Stimulated activated CD8-positive, alpha-beta memory T cell treated with anti-CD3 and anti-CD28 coated beads, Interleukin-7, amount 100 ng/mL, for 48 hours (primary cell): ENCODE measurements around the gene PPM1B.
A peak's percentile ranks its signal among the peaks of the same experiment; 100 is the strongest.
"Not testable (repeated sequence)": the region's sequence is repeated elsewhere in the genome, so short reads cannot be mapped to it uniquely, and the experiment has no call there.

Source experiments
- DNase-seq, 2 donors: peaks; one replicate each; pipeline ENCODE4 v3.0.0-alpha.2; 2020; ENCODE audit warnings: low read depth in 1 of 2; ENCODE audit errors: extremely low read depth in 1 of 2

Gene PPM1B

GRCh38 chr2:44155666-44156446, 12.8 kb upstream of the PPM1B start:
- DNase-seq: no peak

GRCh38 chr2:44163777-44164176, 4.9 kb upstream of the PPM1B start:
- no peak for DNase-seq

GRCh38 chr2:44164617-44165016, 4.1 kb upstream of the PPM1B start:
- no peak for DNase-seq

GRCh38 chr2:44166096-44166495, 2.6 kb upstream of the PPM1B start:
- no peak for DNase-seq

- DNase-seq: no peak
Observed at GRCh38 chr2:44167311-44167907, 1.3 kb upstream of the PPM1B start.

- DNase-seq: peak; percentile 86 to 98
Observed at GRCh38 chr2:44167908-44168680, 581 bp upstream of the PPM1B start.

GRCh38 chr2:44169155-44169898, 652 bp downstream of the PPM1B start:
- DNase-seq: peak in 1 of 2 donors; percentile 9

GRCh38 chr2:44170311-44170717, 1.6 kb downstream of the PPM1B start:
- DNase-seq: no peak

- DNase-seq: no peak
Observed at GRCh38 chr2:44171018-44171417, 2.3 kb downstream of the PPM1B start.

GRCh38 chr2:44171442-44171841, 2.8 kb downstream of the PPM1B start:
- DNase-seq: not testable (repeated sequence)

GRCh38 chr2:44172576-44172975, 3.9 kb downstream of the PPM1B start:
- DNase-seq: no peak

- no peak for DNase-seq
Observed at GRCh38 chr2:44178950-44179349, 10.3 kb downstream of the PPM1B start.

GRCh38 chr2:44181648-44182047, 13.0 kb downstream of the PPM1B start:
- DNase-seq: no peak

GRCh38 chr2:44184106-44184505, 15.4 kb downstream of the PPM1B start:
- DNase-seq: no peak

GRCh38 chr2:44186810-44187209, 18.1 kb downstream of the PPM1B start:
- no peak for DNase-seq

- DNase-seq: no peak
Observed at GRCh38 chr2:44187251-44187650, 18.6 kb downstream of the PPM1B start.

GRCh38 chr2:44188696-44189095, 20.0 kb downstream of the PPM1B start:
- no peak for DNase-seq

GRCh38 chr2:44189104-44189503, 20.4 kb downstream of the PPM1B start:
- DNase-seq: no peak

- no peak for DNase-seq
Observed at GRCh38 chr2:44190526-44190925, 21.9 kb downstream of the PPM1B start.

GRCh38 chr2:44191739-44192138, 23.1 kb downstream of the PPM1B start:
- DNase-seq: no peak

- no peak for DNase-seq
Observed at GRCh38 chr2:44192646-44193045, 24.0 kb downstream of the PPM1B start.
